Measurements from ENCODE around the gene COMMD1. TPM values are rescaled to one million over a fixed set of nuclear protein-coding genes. Genes with fewer than 3 reads are reported as not detected.

Gene COMMD1
- polyA plus RNA-seq, 1 donor from 2014 or later, result 55.2 TPM

GRCh38 chr2:62042400-62042799 lies 136.9 kb downstream of the COMMD1 start:
- Mint-ChIP-seq H3K36me3 (peaks cover 12% of the 10 kb centered on the region), H3K4me3 (peak overlapping the region in 1 of 4 donors; percentile 33), H3K27me3 (no peaks in the 10 kb centered on the region), H3K4me1 (peaks cover 12 to 15% (median 13%) of the 10 kb centered on the region in 3 donors), H3K27ac (no peak overlapping the region), H3K9me3 (peaks cover 0 to 10% (median 1%) of the 10 kb centered on the region in 3 donors)

DNA sequence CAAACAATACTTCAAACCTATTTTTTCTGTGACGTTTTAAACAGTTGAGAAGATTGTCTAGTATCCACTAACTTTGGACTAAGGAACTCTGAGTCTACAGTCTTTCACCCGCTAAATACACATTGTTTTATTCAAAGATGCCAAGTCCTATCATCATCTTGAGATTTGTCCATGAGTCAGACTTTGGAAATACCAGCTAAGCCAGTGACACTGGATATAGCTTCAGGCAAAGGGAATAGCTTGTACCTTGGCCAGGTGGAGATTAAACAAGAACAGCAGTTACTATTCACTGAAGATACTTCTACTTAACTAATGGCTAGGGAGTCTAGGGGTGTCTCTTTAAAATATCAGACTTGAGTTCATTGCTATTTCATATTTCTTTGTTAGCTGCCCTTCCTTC lies 137.5 kb downstream of the COMMD1 start:
- Mint-ChIP-seq H3K9me3 (peaks cover 0 to 10% (median 1%) of the 10 kb centered on the region in 3 donors), H3K4me3 (no peak overlapping the region), H3K27ac (no peak overlapping the region)

DNA sequence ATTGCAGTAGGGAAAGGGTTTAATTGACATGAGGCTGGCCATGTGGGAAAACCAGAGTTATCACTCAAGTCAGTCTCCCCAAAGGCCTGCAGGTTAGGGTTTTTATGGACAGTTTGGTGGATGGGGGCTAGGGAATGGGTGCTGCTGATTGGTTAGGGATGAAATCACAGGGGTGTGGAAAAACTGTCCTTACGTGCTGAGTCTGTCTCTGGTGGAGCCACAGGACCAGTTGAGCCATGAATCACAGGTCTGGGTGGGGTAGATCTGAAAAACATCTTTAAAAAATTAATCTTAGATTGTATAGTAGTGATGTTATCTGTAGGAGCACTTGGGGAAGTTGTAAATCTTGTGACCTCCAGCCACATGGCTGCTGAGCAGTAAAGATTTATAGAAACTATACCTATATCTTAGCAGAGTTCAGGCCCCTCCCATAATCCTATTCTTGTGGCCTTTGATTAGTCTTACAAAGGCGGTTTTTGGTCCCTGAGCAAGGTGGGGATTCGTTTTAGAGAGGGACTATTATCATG lies 139.6 kb downstream of the COMMD1 start:
- H3K27ac Mint-ChIP-seq, result no peak overlapping the region
- peaks cover 0 to 6% (median 2%) of the 10 kb centered on the region in 3 donors for H3K4me1 Mint-ChIP-seq
- H3K9me3 Mint-ChIP-seq, result peaks cover 0 to 10% (median 1%) of the 10 kb centered on the region in 3 donors
- H3K4me3 Mint-ChIP-seq, result no peak overlapping the region
- no peaks in the 10 kb centered on the region for H3K27me3 Mint-ChIP-seq
- peaks cover 12% of the 10 kb centered on the region for H3K36me3 Mint-ChIP-seq

More for the DNA sequence above, 137.5 kb downstream of the COMMD1 start:
- Mint-ChIP-seq H3K36me3 (peaks cover 12% of the 10 kb centered on the region), H3K27me3 (no peaks in the 10 kb centered on the region), H3K4me1 (peaks cover 11 to 13% (median 12%) of the 10 kb centered on the region in 3 donors)

- Mint-ChIP-seq H3K27me3 (no peaks in the 10 kb centered on the region), H3K9me3 (peaks cover 0 to 10% (median 0%) of the 10 kb centered on the region in 3 donors), H3K36me3 (peaks cover 15% of the 10 kb centered on the region), H3K27ac (no peak overlapping the region), H3K4me1 (peaks cover 0 to 6% (median 0%) of the 10 kb centered on the region in 3 donors), H3K4me3 (no peak overlapping the region)
Observed at GRCh38 chr2:62046141-62046540, 140.7 kb downstream of the COMMD1 start.

GRCh38 chr2:62050456-62051045 lies 145.1 kb downstream of the COMMD1 start:
- Mint-ChIP-seq H3K36me3 (peaks cover 11% of the 10 kb centered on the region), H3K27me3 (no peaks in the 10 kb centered on the region), H3K4me1 (peaks cover 4 to 6% (median 6%) of the 10 kb centered on the region in 3 donors), H3K4me3 (no peak overlapping the region), H3K27ac (no peak overlapping the region), H3K9me3 (no peaks in the 10 kb centered on the region)

GRCh38 chr2:62054029-62054791 lies 148.7 kb downstream of the COMMD1 start:
- Mint-ChIP-seq H3K27ac (no peak overlapping the region), H3K4me3 (no peak overlapping the region), H3K9me3 (no peaks in the 10 kb centered on the region), H3K36me3 (peaks cover 9% of the 10 kb centered on the region), H3K27me3 (no peaks in the 10 kb centered on the region), H3K4me1 (peaks cover 0 to 6% (median 4%) of the 10 kb centered on the region in 3 donors)

DNA sequence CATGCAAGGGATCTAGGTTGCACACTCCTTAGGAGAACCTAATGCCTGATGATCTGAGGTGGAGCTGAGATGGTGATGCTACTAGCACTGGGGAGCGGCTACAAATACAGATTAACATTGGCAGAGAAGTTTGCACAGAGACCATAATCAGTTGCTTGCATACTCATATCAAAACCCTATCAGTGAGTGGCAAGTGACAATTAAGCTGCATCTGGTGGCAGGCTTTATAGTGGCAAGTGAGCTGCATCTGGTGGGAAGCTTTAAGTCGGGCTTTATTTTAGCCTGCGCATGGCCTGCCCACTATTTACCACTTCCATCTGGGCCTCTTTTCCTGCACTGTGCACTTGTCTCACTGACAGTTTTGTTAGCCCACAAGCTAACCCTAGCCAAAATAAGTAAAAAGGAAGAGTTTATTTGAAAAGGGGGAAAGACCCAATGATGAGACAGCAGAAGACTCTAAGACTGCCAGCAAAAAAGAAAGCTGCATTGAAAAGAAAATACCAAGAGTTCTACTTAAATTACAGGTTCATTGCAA lies 149.5 kb downstream of the COMMD1 start:
- Mint-ChIP-seq H3K9me3 (peaks cover 0 to 6% (median 0%) of the 10 kb centered on the region in 3 donors), H3K27ac (no peak overlapping the region), H3K36me3 (peaks cover 13% of the 10 kb centered on the region), H3K27me3 (no peaks in the 10 kb centered on the region), H3K4me1 (peaks cover 0 to 6% (median 4%) of the 10 kb centered on the region in 3 donors), H3K4me3 (no peak overlapping the region)

DNA sequence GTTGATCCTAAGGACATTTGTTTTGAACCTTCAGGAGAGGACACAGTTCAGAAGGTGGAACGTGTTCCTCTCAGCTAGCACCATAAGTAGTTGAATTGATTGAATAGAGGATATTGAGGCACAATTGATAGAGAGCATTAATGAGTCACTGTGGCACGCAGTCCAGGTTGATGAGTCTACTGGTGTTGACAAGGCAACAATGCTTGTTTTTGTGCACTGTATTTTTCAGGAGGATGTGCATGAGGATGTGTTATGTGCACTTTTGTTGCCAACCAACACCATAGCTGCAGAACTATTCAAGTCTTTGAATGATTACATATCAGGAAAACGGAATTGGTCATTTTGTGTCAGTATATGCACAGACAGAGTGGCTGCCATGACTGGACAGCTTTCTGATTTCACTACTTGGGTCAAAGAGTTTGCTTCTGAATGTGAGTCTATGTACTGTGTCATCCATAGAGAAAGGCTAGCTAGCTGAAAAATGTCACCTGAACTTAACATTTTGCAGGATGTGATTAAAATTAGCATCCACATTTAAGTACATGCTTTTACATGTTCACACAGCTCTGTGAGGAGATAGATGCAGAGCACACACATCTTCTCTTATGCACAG lies 150.4 kb downstream of the COMMD1 start:
- peaks cover 12% of the 10 kb centered on the region for H3K36me3 Mint-ChIP-seq
- no peak overlapping the region for H3K4me3 Mint-ChIP-seq
- H3K4me1 Mint-ChIP-seq, result peaks cover 0 to 6% (median 4%) of the 10 kb centered on the region in 3 donors
- no peak overlapping the region for H3K27ac Mint-ChIP-seq
- H3K9me3 Mint-ChIP-seq, result peaks cover 0 to 12% (median 5%) of the 10 kb centered on the region in 3 donors
- no peaks in the 10 kb centered on the region for H3K27me3 Mint-ChIP-seq

GRCh38 chr2:62056341-62056740 lies 150.9 kb downstream of the COMMD1 start:
- Mint-ChIP-seq H3K27me3 (no peaks in the 10 kb centered on the region), H3K4me3 (no peak overlapping the region), H3K27ac (no peak overlapping the region), H3K4me1 (peaks cover 0 to 6% (median 4%) of the 10 kb centered on the region in 3 donors), H3K36me3 (peaks cover 14% of the 10 kb centered on the region), H3K9me3 (peaks cover 2 to 16% (median 5%) of the 10 kb centered on the region in 3 donors)

DNA sequence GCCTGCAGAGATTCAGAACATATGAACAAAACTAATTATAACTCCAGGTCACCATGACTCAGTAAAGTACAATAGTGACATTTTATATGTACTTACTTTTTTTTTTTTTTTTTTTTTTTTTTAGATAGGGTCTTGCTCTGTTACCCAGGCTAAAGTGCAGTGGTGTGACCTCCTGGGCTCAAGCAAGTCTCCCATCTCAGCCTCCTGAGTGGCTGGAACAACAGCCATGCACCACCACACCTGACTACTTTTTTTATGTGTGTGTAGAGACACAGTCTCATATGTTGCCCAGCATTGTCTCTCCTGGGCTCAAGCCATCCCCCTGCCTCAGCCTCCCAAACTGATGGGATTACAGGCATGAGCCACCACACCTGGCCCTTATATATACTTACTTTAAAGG lies 159.8 kb downstream of the COMMD1 start:
- peaks cover 2 to 10% (median 5%) of the 10 kb centered on the region in 3 donors for H3K9me3 Mint-ChIP-seq
- H3K4me3 Mint-ChIP-seq, result no peak overlapping the region
- H3K36me3 Mint-ChIP-seq, result peaks cover 6% of the 10 kb centered on the region
- peak overlapping the region in 1 of 3 donors; percentile 76 for H3K27ac Mint-ChIP-seq
- no peaks in the 10 kb centered on the region for H3K27me3 Mint-ChIP-seq
- peaks cover 3 to 5% (median 3%) of the 10 kb centered on the region in 3 donors for H3K4me1 Mint-ChIP-seq

GRCh38 chr2:62071126-62071598 lies 165.7 kb downstream of the COMMD1 start:
- no peak overlapping the region for H3K4me3 Mint-ChIP-seq
- H3K36me3 Mint-ChIP-seq, result peaks cover 3% of the 10 kb centered on the region
- no peak overlapping the region for H3K27ac Mint-ChIP-seq
- no peaks in the 10 kb centered on the region for H3K27me3 Mint-ChIP-seq
- H3K9me3 Mint-ChIP-seq, result peaks cover 0 to 7% (median 3%) of the 10 kb centered on the region in 3 donors
- peaks cover under 1 to 4% (median 3%) of the 10 kb centered on the region in 3 donors for H3K4me1 Mint-ChIP-seq

DNA sequence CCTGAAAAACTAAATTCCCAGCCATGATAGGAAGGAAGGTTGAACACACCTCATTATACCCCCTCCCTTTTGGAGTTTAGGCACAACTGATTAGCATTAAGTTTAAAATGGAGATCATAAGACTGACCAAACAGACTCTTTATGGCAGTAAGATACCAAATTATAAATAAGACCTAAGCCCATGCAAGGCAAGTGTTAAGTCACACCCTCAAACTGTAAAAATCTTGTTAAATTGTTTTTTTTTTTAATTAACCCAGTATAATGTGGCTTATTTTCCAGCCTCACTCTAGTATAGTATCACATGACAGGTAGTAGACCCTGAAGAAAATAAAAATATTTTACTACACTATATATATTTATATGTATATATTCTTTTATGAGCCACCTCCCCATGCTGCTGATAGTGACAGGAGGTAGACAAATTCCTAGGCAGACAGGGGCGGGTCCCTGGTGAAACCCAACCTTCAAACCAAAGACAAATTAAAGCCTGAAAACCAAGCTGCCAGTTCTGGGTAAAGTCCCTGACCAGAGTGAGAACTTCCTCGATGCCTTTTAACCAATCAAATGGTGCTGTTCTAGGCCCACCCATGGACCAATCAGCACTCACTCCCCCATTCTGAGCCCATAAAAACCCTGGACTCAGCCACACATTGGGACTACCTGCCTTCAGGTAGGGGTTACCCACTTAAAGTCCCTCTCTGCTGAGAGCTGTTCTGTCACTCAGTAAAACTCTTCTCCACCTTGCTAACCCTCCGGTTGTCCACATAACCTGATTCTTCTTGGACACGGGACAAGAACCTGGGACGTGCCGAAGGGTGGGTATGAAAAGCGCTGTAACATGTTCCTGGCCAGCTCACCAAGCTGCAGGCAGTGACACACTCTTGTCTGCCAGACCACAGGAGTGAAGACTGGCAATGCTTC lies 166.5 kb downstream of the COMMD1 start:
- no peak overlapping the region for H3K27ac Mint-ChIP-seq
- no peaks in the 10 kb centered on the region for H3K27me3 Mint-ChIP-seq

DNA sequence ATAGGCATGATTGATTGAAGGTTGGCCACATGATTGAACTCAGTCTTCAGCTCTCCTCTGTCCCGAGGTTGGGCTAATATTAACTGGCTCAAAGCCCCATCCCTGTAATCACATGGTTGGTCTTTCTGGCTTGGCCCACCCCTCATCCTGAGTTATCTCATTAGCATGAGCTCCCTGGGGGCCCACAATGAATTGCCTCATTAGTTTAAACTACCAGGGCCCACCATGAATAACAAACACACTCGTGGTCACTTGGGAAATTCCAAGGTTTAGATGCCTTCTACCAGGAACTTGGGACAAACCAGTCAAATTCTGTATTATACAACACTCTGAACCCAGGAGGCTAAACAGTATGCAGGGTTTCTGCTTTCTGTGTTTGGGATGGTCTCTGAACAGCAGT lies 168.8 kb downstream of the COMMD1 start:
- peaks cover 0 to 3% (median 3%) of the 10 kb centered on the region in 3 donors for H3K4me1 Mint-ChIP-seq
- peaks cover 0 to 7% (median 3%) of the 10 kb centered on the region in 3 donors for H3K9me3 Mint-ChIP-seq
- peaks cover 5% of the 10 kb centered on the region for H3K36me3 Mint-ChIP-seq
- no peak overlapping the region for H3K4me3 Mint-ChIP-seq
- no peak overlapping the region for H3K27ac Mint-ChIP-seq
- no peaks in the 10 kb centered on the region for H3K27me3 Mint-ChIP-seq

More for the DNA sequence above, 166.5 kb downstream of the COMMD1 start:
- peaks cover 0 to 7% (median 3%) of the 10 kb centered on the region in 3 donors for H3K9me3 Mint-ChIP-seq
- H3K36me3 Mint-ChIP-seq, result peaks cover 3% of the 10 kb centered on the region
- no peak overlapping the region for H3K4me3 Mint-ChIP-seq
- H3K4me1 Mint-ChIP-seq, result peaks cover 0 to 3% (median 3%) of the 10 kb centered on the region in 3 donors

Measured in IgD-negative memory B cell (primary cell).